ENCODE results near the gene TRAPPC12. TPM values are rescaled to one million over a fixed set of nuclear protein-coding genes. Genes with fewer than 3 reads are reported as not detected.
A peak's percentile ranks its signal among the peaks of the same experiment; 100 is the strongest.

Gene TRAPPC12
- total RNA-seq, 1 donor from 2014 or later = 89.8 TPM

GRCh38 chr2:3483986-3484960 lies 104.8 kb downstream of the TRAPPC12 start:
- no peaks in the 10 kb centered on the region for H3K9me3 ChIP-seq
- no peaks in the 10 kb centered on the region for H3K27me3 ChIP-seq
- TF ChIP-seq, protein P1, sequence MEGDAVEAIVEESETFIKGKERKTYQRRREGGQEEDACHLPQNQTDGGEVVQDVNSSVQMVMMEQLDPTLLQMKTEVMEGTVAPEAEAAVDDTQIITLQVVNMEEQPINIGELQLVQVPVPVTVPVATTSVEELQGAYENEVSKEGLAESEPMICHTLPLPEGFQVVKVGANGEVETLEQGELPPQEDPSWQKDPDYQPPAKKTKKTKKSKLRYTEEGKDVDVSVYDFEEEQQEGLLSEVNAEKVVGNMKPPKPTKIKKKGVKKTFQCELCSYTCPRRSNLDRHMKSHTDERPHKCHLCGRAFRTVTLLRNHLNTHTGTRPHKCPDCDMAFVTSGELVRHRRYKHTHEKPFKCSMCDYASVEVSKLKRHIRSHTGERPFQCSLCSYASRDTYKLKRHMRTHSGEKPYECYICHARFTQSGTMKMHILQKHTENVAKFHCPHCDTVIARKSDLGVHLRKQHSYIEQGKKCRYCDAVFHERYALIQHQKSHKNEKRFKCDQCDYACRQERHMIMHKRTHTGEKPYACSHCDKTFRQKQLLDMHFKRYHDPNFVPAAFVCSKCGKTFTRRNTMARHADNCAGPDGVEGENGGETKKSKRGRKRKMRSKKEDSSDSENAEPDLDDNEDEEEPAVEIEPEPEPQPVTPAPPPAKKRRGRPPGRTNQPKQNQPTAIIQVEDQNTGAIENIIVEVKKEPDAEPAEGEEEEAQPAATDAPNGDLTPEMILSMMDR (IDR thresholded peaks at IDR 0.05) = no peak
- no peak overlapping the region for H3K4me3 ChIP-seq
- ATAC-seq (no peak), DNase-seq (peak; percentile 49)
- H3K27ac ChIP-seq = no peak overlapping the region
- H3K4me1 ChIP-seq = no peaks in the 10 kb centered on the region
- peaks cover 8% of the 10 kb centered on the region for H3K36me3 ChIP-seq
- intact Hi-C loops (cut with DNase I) = no loop called here

- DNase-seq (no peak), ATAC-seq (no peak)
- Histone ChIP-seq H3K4me3 (no peak overlapping the region), H3K27me3 (no peaks in the 10 kb centered on the region), H3K4me1 (no peaks in the 10 kb centered on the region), H3K36me3 (no peaks in the 10 kb centered on the region), H3K27ac (no peak overlapping the region), H3K9me3 (no peaks in the 10 kb centered on the region)
- TF ChIP-seq, protein P1 (IDR thresholded peaks at IDR 0.05) = no peak
- intact Hi-C loops (cut with DNase I) = no loop called here
Measured at GRCh38 chr2:3485166-3485565, 105.7 kb downstream of the TRAPPC12 start.

DNA sequence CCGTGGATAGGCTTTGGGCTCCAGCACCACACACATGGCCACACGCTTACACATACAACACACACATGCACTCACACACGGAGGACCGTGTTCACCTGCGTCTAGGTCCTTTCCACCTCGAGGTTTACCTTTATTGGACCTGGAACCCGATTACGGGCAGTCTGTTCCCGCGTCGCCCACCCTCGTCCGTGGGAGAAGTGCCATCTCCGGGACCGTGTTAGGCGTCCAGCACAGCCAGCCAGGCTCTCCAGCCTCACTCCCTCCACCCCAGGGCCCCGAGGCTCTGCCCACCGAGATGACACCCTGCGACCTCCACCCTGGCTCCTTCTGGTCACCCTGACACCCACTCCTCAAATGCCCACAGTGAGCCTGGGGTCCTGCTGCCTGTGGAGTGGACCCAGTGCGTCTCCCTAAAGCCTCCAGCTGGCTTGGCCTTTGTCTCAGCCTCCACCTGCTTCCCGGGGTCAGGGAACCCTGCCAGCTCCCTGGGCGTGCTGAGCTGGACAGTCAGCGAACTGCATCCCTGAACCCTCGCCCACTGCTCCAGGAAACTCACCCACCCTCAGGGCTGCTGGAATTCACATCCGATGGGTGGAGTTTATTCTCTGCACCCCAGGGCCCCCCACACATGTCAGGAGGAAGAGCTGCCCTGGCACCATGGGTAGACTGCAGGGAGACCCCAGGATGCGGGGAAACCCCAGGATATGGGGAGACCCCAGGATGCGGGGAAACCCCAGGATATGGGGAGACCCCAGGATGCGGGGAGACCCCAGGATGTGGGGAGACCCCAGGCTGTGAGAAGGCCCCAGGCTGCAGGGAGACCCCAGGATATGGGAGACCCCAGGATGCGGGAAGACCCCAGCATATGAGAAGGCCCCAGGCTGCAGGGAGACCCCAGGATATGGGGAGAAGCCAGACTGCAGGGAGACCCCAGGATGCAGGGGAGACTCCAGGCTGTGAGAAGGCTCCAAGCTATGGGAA lies 106.8 kb downstream of the TRAPPC12 start:
- TF ChIP-seq, protein P1 (IDR thresholded peaks at IDR 0.05) = no peak
- no peaks in the 10 kb centered on the region for H3K36me3 ChIP-seq
- intact Hi-C loops (cut with DNase I) = no loop called here
- ATAC-seq (no peak), DNase-seq (peak; percentile 46)
- no peak overlapping the region for H3K27ac ChIP-seq
- no peaks in the 10 kb centered on the region for H3K9me3 ChIP-seq
- no peaks in the 10 kb centered on the region for H3K4me1 ChIP-seq
- no peaks in the 10 kb centered on the region for H3K27me3 ChIP-seq
- no peak overlapping the region for H3K4me3 ChIP-seq

- H3K36me3 ChIP-seq = no peaks in the 10 kb centered on the region
- H3K4me3 ChIP-seq = no peak overlapping the region
- H3K9me3 ChIP-seq = no peaks in the 10 kb centered on the region
- no peaks in the 10 kb centered on the region for H3K4me1 ChIP-seq
- intact Hi-C loops (cut with DNase I) = no loop called here
- TF ChIP-seq, protein P1 (IDR thresholded peaks at IDR 0.05) = no peak
- H3K27ac ChIP-seq = no peak overlapping the region
- no peak for ATAC-seq
- H3K27me3 ChIP-seq = no peaks in the 10 kb centered on the region
- DNase-seq = peak; percentile 29
Measured at GRCh38 chr2:3487028-3487425, 107.5 kb downstream of the TRAPPC12 start.

- intact Hi-C loops (cut with DNase I) = no loop called here
- H3K27ac ChIP-seq = no peak overlapping the region
- TF ChIP-seq, protein P1 (IDR thresholded peaks at IDR 0.05) = no peak
- no peaks in the 10 kb centered on the region for H3K27me3 ChIP-seq
- H3K4me1 ChIP-seq = no peaks in the 10 kb centered on the region
- no peaks in the 10 kb centered on the region for H3K9me3 ChIP-seq
- peak; percentile 40 for DNase-seq
- H3K36me3 ChIP-seq = no peaks in the 10 kb centered on the region
- no peak for ATAC-seq
- H3K4me3 ChIP-seq = no peak overlapping the region
Measured at GRCh38 chr2:3487432-3487831, 107.9 kb downstream of the TRAPPC12 start.
